H9 (cell line): ENCODE data around the gene NENF. TPM values are rescaled to one million over a fixed set of nuclear protein-coding genes. Genes with fewer than 3 reads are reported as not detected.

ENCODE experiments used
- DNase-seq: peaks from one replicate; pipeline ENCODE4 v3.0.0-alpha.2; 2017
- H2AFZ ChIP-seq: one replicate; pipeline ENCODE4 v1.6.1; 2013; ENCODE audit warnings: mild to moderate bottlenecking, low read length, control low read depth, moderate library complexity
- H2AK5ac ChIP-seq: 2 replicates; pipeline ENCODE4 v1.6.1; 2013; ENCODE audit warnings: low read length, control low read depth, mixed read lengths; ENCODE audit not compliant: insufficient read length
- H2BK120ac ChIP-seq: one replicate; pipeline ENCODE4 v1.6.1; 2013; ENCODE audit warnings: low read depth, mild to moderate bottlenecking, low read length, control low read depth, inconsistent platforms; ENCODE audit not compliant: poor library complexity, severe bottlenecking
- H2BK12ac ChIP-seq: 2 replicates; pipeline ENCODE4 v1.6.1; 2013; ENCODE audit warnings: low read length, control low read depth, mixed read lengths, low read depth; ENCODE audit not compliant: insufficient read length
- H2BK15ac ChIP-seq: 2 replicates; pipeline ENCODE4 v1.6.1; 2013; ENCODE audit warnings: low read depth, low read length, control low read depth
- H2BK20ac ChIP-seq: one replicate; pipeline ENCODE4 v1.6.1; 2013; ENCODE audit warnings: low read depth, mild to moderate bottlenecking, low read length, control low read depth, inconsistent platforms; ENCODE audit not compliant: poor library complexity, severe bottlenecking
- H2BK5ac ChIP-seq: 2 replicates; pipeline ENCODE4 v1.6.1; 2013; ENCODE audit warnings: low read length, control low read depth, mixed read lengths; ENCODE audit not compliant: insufficient read length
- H3K14ac ChIP-seq: 2 replicates; pipeline ENCODE4 v1.6.1; 2013; ENCODE audit warnings: low read length, control low read depth; ENCODE audit not compliant: insufficient read depth
- H3K18ac ChIP-seq: 2 replicates; pipeline ENCODE4 v1.6.1; 2013; ENCODE audit warnings: low read depth, mild to moderate bottlenecking, mixed read lengths, low read length, control low read depth; ENCODE audit not compliant: insufficient read length
- H3K23ac ChIP-seq: 2 replicates; pipeline ENCODE4 v1.6.1; 2013; ENCODE audit warnings: low read length, control low read depth, mixed read lengths, low read depth; ENCODE audit not compliant: insufficient read length
- H3K23me2 ChIP-seq: 2 replicates; pipeline ENCODE4 v1.6.1; 2013; ENCODE audit warnings: low read depth, mild to moderate bottlenecking, mixed read lengths, low read length, control low read depth; ENCODE audit not compliant: insufficient read length, poor library complexity, severe bottlenecking
- H3K27ac ChIP-seq: 2 replicates; pipeline ENCODE4 v1.5.1; 2013; ENCODE audit warnings: low read length, control low read depth, mixed read lengths, low read depth; ENCODE audit not compliant: insufficient read length
- H3K27me3 ChIP-seq: 2 replicates; pipeline ENCODE4 v1.6.1; 2013; ENCODE audit warnings: low read length, control low read depth, inconsistent platforms; ENCODE audit not compliant: insufficient read depth
- H3K4ac ChIP-seq: 2 replicates; pipeline ENCODE4 v1.6.1; 2013; ENCODE audit warnings: low read depth, mild to moderate bottlenecking, control low read depth, inconsistent platforms, low read length, moderate library complexity
- H3K4me1 ChIP-seq: 2 replicates; pipeline ENCODE4 v1.6.1; 2013; ENCODE audit warnings: low read length, control low read depth, inconsistent platforms; ENCODE audit not compliant: insufficient read depth
- H3K4me2 ChIP-seq: 2 replicates; pipeline ENCODE4 v1.6.1; 2013; ENCODE audit warnings: low read length, control low read depth, mixed read lengths; ENCODE audit not compliant: insufficient read length, insufficient read depth
- H3K56ac ChIP-seq: 2 replicates; pipeline ENCODE4 v1.6.1; 2013; ENCODE audit warnings: low read depth, mild to moderate bottlenecking, mixed read lengths, low read length, control low read depth; ENCODE audit not compliant: insufficient read length
- H3K79me1 ChIP-seq: 2 replicates; pipeline ENCODE4 v1.6.1; 2013; ENCODE audit warnings: low read depth, mild to moderate bottlenecking, moderate library complexity, low read length, control low read depth, inconsistent platforms; ENCODE audit not compliant: insufficient read depth, poor library complexity, severe bottlenecking
- H3K79me2 ChIP-seq: 2 replicates; pipeline ENCODE4 v1.6.1; 2013; ENCODE audit warnings: low read length, control low read depth, inconsistent platforms; ENCODE audit not compliant: insufficient read depth
- H3K9ac ChIP-seq: 2 replicates; pipeline ENCODE4 v1.6.1; 2013; ENCODE audit warnings: low read length, control low read depth, mixed read lengths; ENCODE audit not compliant: insufficient read length; ENCODE audit errors: extremely low read depth
- H3K9me3 ChIP-seq: one replicate; pipeline ENCODE4 v1.6.1; 2013; ENCODE audit warnings: low read depth, low read length, inconsistent platforms; ENCODE audit not compliant: control insufficient read depth
- H3T11ph ChIP-seq: one replicate; pipeline ENCODE4 v1.6.1; 2013; ENCODE audit warnings: mild to moderate bottlenecking, low read length, control low read depth, inconsistent platforms
- H4K20me1 ChIP-seq: one replicate; pipeline ENCODE4 v1.6.1; 2013; ENCODE audit not compliant: control insufficient read depth, insufficient read length, insufficient read depth
- H4K5ac ChIP-seq: 2 replicates; pipeline ENCODE4 v1.6.1; 2013; ENCODE audit warnings: low read depth, mild to moderate bottlenecking, mixed read lengths, low read length, control low read depth; ENCODE audit not compliant: insufficient read length
- H4K8ac ChIP-seq: replicated peaks from 2 replicates; pipeline ENCODE4 v1.6.1; 2013; ENCODE audit warnings: low read length, control low read depth, mixed read lengths, low read depth; ENCODE audit not compliant: insufficient read length
- H4K91ac ChIP-seq: 2 replicates; pipeline ENCODE4 v1.6.1; 2013; ENCODE audit warnings: low read depth, mild to moderate bottlenecking, moderate library complexity, mixed read lengths, low read length, control low read depth; ENCODE audit not compliant: insufficient read length
- H3K27ac Mint-ChIP-seq, 3 experiments: 2 replicates in 2 of 3; 3 replicates in 1 of 3; pipeline ENCODE4 v1.8.0; 2020 to 2021; ENCODE audit warnings: mixed read lengths in 3 of 3, mild to moderate bottlenecking in 1 of 3, moderate library complexity in 1 of 3
- H3K27me3 Mint-ChIP-seq: 2 replicates; pipeline ENCODE4 v1.8.0; 2021; ENCODE audit warnings: low read depth, mild to moderate bottlenecking, moderate library complexity, mixed read lengths
- H3K36me3 Mint-ChIP-seq, 3 experiments: 2 replicates in 2 of 3; 3 replicates in 1 of 3; pipeline ENCODE4 v1.8.0; 2020 to 2021; ENCODE audit warnings: low read depth in 3 of 3, mixed read lengths in 3 of 3; ENCODE audit not compliant: insufficient read depth in 1 of 3
- H3K4me1 Mint-ChIP-seq, 2 experiments: 2 replicates each; pipeline ENCODE4 v1.8.0; 2020; ENCODE audit warnings: mixed read lengths in 2 of 2
- H3K4me3 Mint-ChIP-seq, 2 experiments: 2 replicates in 1 of 2; 3 replicates in 1 of 2; pipeline ENCODE4 v1.8.0; 2020 to 2021; ENCODE audit warnings: mild to moderate bottlenecking in 2 of 2, mixed read lengths in 2 of 2, moderate library complexity in 1 of 2
- H3K9me3 Mint-ChIP-seq, 2 experiments: 2 replicates in 1 of 2; 3 replicates in 1 of 2; pipeline ENCODE4 v1.8.0; 2020; ENCODE audit warnings: mild to moderate bottlenecking in 2 of 2, mixed read lengths in 2 of 2, moderate library complexity in 1 of 2
- WGBS: extraction: QIAGEN DNeasy Blood & Tissue Kit; methylation state at CpG from one replicate; pipeline ENCODE4 v1.1.7; 2013; ENCODE audit warnings: missing lambda C conversion rate, low lambda C conversion rate, mixed read lengths; ENCODE audit not compliant: insufficient read length; ENCODE audit errors: extremely low coverage; 5-methylcytosine and 5-hydroxymethylcytosine counted together
- total RNA-seq: library from RNA; stranded (reverse); gene quantifications from 2 replicates; pipeline ENCODE4 v1.2.1, GENCODE V29; 2021
- TF ChIP-seq, protein P1 (sequence below): fragments of 200-600 bp; sonication (generic); conservative IDR thresholded peaks from 3 replicates; pipeline ENCODE4 v1.8.0; 2021; ENCODE audit warnings: antibody characterized with exemption, mild to moderate bottlenecking

NENF gene
- total RNA-seq, 1 experiment from 2014 or later: 28.3 TPM

DNA sequence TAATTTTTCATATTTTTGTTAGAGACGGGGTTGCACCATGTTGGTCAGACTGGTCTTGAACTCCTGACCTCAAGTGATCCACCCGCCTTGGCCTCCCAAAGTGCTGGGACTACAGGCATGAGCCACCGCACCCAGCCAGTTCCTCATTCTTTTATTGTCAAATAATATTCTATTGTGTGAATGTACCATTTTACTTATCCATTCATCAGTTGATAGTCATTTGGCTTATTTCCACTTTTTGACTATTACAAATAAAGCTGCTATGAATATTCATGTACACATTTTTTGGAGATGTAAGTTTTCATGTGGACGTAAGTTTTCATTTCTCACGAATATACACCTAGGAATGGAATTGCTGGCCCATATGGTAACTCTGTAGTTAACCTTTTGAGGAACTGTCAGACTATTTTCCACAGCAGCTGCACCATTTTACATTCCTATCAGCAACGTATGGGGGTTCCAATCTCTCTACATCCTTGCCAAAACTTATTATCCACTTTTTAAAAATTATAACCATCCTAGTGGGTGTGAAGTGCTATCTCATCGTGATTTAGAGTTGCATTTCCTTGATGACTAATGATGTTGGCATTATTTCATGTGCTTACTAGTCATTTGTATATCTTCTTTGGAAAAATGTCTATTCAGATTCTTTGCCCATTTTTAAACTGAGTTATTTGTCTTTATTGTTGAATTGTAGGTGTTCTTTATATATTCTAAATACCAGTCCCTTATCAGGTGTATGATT, 30.7 kb upstream of the NENF start:
- Histone ChIP-seq H3K23me2 (no peaks in the 10 kb centered on the region), H3K79me2 (no peaks in the 10 kb centered on the region), H2BK12ac (no peak overlapping the region), H3K23ac (no peak overlapping the region), H2BK20ac (no peak overlapping the region), H3K18ac (no peak overlapping the region), H3K79me1 (no peaks in the 10 kb centered on the region), H2BK120ac (no peak overlapping the region), H3K27me3 (no peaks in the 10 kb centered on the region), H3K14ac (no peak overlapping the region), H3T11ph (no peak overlapping the region), H2BK15ac (no peak overlapping the region), H3K9ac (no peak overlapping the region), H4K5ac (no peak overlapping the region), H2AFZ (no peak overlapping the region), H4K8ac (no peak overlapping the region), H3K4me1 (no peaks in the 10 kb centered on the region), H2AK5ac (no peak overlapping the region), H3K4me2 (no peak overlapping the region), H3K56ac (no peak overlapping the region), H3K27ac (no peak overlapping the region), H3K4ac (no peak overlapping the region), H3K9me3 (peaks cover 5% of the 10 kb centered on the region), H4K91ac (no peak overlapping the region), H2BK5ac (no peak overlapping the region), H4K20me1 (no peaks in the 10 kb centered on the region)
- no peaks in the 10 kb centered on the region for H3K4me1 Mint-ChIP-seq
- no CpG with 5 or more reads among the region's 7 CpGs for WGBS
- H3K9me3 Mint-ChIP-seq: peaks cover 6 to 8% of the 10 kb centered on the region in 2 experiments
- TF ChIP-seq, protein P1, sequence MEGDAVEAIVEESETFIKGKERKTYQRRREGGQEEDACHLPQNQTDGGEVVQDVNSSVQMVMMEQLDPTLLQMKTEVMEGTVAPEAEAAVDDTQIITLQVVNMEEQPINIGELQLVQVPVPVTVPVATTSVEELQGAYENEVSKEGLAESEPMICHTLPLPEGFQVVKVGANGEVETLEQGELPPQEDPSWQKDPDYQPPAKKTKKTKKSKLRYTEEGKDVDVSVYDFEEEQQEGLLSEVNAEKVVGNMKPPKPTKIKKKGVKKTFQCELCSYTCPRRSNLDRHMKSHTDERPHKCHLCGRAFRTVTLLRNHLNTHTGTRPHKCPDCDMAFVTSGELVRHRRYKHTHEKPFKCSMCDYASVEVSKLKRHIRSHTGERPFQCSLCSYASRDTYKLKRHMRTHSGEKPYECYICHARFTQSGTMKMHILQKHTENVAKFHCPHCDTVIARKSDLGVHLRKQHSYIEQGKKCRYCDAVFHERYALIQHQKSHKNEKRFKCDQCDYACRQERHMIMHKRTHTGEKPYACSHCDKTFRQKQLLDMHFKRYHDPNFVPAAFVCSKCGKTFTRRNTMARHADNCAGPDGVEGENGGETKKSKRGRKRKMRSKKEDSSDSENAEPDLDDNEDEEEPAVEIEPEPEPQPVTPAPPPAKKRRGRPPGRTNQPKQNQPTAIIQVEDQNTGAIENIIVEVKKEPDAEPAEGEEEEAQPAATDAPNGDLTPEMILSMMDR: no peak
- no peaks in the 10 kb centered on the region for H3K27me3 Mint-ChIP-seq
- H3K4me3 Mint-ChIP-seq: no peak overlapping the region
- H3K36me3 Mint-ChIP-seq: peaks cover 46 to 80% (median 55%) of the 10 kb centered on the region in 3 experiments
- DNase-seq: no peak
- no peak overlapping the region for H3K27ac Mint-ChIP-seq
